NCI-H146 (cell line): ENCODE measurements around the gene YBX1.
"Not testable (repeated sequence)": the region's sequence is repeated elsewhere in the genome, so short reads cannot be mapped to it uniquely, and the experiment has no call there.

Source experiments
- DNase-seq: peaks from one replicate; lab custom pipeline; 2025; lab: John Stamatoyannopoulos, UW

The YBX1 gene

DNA sequence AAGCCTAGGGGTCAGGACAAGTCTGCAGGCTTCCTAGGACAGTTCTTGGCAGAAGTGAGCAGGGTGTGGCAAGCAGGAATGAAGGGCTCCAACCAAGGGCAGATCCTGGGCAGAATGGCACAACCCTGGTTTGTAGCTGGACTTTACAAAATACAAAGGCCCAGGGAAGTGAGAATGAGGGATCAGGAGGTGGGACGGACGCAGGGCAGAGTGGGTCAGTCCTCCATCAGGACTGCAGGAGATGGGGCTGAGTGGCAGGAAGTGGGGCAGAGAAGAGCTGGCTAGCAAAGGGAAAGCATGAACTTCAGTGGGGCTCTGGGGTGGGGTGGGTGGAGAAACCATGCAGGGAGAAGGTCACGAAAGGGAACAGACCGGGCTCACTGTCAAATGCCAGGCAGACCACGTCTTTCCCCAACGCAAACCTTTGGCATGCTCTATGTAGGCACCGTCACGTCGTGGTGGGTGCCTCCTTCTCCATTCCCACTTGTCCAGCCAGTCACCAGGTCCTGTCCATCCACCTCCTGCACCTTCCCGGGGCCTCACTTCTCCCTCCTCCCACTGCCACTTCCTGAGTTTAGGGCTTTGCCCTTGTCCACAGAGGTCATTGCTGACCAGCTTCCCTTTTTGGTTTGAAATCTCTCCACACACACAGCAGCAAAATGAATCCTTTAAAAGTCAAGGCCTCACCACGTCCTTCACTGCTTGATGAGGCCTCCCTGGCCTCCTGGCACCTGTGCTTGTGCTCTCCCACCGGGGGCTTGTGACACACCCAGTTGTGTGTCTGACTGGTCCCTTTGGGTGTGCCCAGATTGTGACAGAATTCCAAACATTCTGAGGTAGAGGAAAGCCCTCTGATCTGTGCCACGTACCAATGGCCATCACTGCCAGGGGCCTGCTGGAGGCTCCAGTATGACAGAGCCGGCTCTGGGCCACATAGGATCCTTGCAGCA is 66.5 kb downstream of the YBX1 start:
- DNase-seq: no peak

GRCh38 chr1:42750041-42750440 is 67.8 kb downstream of the YBX1 start:
- no peak for DNase-seq

- DNase-seq: not testable (repeated sequence)
Observed at GRCh38 chr1:42751511-42752070, 69.4 kb downstream of the YBX1 start.

- no peak for DNase-seq
Observed at GRCh38 chr1:42752284-42752683, 70.1 kb downstream of the YBX1 start.

DNA sequence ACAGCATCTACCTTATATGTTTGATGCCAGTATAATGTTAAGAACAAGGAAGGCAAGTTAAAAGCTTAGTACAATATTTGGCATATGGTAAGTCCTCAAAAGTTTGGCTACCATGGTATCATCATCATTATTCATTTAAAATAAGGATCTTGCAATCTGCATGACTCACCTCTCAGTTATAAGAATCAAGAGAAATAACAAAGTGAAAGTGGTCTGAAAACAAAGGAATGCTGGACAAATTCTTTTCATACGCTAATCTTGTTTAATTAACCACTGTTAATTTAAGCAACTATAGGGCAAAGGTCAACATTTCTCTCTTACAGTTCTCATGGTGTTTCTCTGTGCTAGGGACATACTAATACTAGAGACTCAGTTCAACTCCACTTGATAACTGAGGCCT is 70.9 kb downstream of the YBX1 start:
- DNase-seq: no peak
